ENCODE measurements around the gene ZNF518B. TPM values are rescaled to one million over a fixed set of nuclear protein-coding genes. Genes with fewer than 3 reads are reported as not detected.
"Not testable (repeated sequence)": the region's sequence is repeated elsewhere in the genome, so short reads cannot be mapped to it uniquely, and the experiment has no call there.

The ZNF518B gene
- total RNA-seq, 2 donors from 2014 or later = 14.5 to 14.7 TPM

DNA sequence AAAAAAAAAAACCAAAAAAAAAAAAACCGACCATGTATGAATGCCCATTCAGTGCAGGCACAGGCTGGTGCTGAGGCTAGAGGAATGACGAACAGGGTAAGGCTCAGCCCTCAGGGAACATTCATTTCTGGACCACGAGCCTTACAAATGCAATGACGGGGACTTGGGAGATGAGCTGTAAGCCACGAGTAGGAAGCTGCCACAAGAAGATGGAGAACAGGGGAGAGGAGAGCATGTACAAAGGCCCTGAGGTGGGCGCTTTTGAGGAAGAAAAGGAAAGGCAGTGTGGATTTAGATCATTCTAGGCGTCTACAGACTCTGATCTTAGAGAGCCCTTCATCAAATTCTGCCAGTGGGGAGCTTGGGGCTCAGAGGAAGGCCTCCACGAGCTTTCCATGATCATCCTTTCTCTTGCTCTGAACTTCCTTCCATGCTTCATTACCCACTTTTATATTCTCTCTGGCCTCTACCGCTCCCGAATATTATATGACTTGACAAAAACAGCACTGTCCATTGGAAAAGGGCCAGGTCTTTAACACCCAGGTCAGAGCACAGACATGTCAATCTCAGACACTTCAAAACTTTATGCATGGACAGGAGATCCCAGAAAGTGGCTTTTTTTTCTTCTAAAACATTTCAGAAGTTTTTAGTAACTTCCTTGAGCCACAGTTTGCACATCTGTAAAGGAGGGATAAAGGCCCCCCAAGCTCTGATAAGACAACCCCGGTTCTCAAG, 3.3 kb upstream of the ZNF518B start:
- ATAC-seq (no peak), DNase-seq (no peak)
- intact Hi-C loops (cut with DNase I, micrococcal nuclease) = no loop called here

DNA sequence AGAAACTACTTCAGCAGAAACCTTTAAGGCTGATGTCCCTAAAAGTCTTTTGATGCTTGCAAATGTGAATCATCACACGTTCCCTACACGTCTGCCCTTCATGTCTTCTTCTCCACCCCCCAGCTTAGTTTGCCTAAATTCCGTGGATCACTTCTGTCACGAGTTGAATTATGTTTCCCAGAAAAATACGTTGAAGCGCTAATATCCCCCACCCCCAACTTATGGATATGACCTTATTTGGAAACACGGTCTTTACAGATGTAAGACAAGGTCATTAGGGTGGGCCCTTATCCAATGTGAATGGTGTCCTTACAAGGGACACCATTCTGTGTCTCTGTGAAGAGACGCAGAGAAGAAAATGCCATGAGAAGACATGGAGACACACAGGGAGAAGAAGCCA, 2.1 kb upstream of the ZNF518B start:
- ATAC-seq (no peak), DNase-seq (no peak)
- intact Hi-C loops (cut with DNase I, micrococcal nuclease) = no loop called here

DNA sequence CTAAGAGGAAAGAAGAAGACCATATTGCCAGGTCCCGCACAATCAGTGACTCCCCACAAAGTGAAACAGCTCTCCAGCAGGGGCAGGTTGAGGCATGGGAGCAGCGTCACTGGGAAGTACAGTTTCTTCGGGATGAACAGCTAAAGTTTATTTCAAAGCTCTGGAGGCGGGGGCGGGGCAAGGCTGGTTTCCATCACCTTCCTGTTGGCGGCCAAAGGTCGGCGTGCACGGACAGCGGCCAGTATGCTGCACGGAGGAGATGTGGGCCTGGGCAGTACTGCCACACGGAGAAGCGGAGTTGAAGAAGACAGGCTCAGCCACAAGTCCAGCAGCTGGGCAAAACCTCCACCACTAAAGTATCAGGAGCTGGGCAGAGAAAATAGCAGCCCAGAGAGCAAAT, 951 bp upstream of the ZNF518B start:
- DNase-seq (peak in 1 of 2 donors; percentile 33), ATAC-seq (no peak)
- intact Hi-C loops (cut with DNase I, micrococcal nuclease) = no loop called here

- peak; percentile 63 for ATAC-seq
- peak; percentile 46 to 69 for DNase-seq
- intact Hi-C loops (cut with DNase I, micrococcal nuclease) = no loop called here
Measured at GRCh38 chr4:10456595-10457254, 501 bp downstream of the ZNF518B start.

DNA sequence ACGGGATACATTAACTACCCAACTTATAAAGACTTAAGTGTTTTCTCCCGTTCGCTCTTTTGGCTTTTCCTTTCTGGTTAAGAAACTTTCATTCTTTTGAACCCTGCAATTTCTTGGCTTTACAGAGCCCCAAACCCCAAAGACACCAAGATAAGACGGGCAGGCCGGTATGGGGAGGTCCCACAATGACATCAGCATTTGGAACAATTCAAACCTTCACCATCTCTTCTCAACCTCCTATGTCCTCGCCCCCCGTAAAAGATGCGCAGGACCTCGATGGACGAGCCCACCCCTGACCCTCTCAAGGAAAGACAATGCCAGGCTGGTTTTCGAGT, 999 bp downstream of the ZNF518B start:
- DNase-seq (no peak), ATAC-seq (no peak)
- intact Hi-C loops (cut with DNase I, micrococcal nuclease) = no loop called here

- intact Hi-C loops (cut with DNase I, micrococcal nuclease) = no loop called here
- ATAC-seq = no peak
- no peak for DNase-seq
Measured at GRCh38 chr4:10455133-10455532, 2.1 kb downstream of the ZNF518B start.

DNA sequence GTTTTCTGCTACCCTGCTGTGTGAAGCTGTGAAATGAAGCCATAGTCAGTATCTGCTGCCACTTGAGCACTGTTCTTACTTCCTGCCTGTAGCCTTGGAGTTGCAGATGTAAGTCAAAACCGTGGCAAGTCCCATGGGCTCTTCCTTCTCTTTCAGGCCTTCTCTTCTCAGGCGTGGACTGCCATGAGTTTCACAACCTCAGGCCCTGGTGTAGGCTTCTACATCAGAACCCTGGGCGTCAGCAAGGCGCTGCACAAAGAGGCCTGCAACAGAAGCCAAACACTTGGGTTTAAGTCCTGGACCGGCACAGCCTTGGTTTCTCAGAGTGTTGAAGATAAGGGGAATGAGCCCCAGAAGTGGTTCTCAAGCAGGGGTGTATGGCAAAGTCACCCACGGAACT, 2.5 kb downstream of the ZNF518B start:
- intact Hi-C loops (cut with DNase I, micrococcal nuclease) = no loop called here
- no peak for DNase-seq
- no peak for ATAC-seq

DNA sequence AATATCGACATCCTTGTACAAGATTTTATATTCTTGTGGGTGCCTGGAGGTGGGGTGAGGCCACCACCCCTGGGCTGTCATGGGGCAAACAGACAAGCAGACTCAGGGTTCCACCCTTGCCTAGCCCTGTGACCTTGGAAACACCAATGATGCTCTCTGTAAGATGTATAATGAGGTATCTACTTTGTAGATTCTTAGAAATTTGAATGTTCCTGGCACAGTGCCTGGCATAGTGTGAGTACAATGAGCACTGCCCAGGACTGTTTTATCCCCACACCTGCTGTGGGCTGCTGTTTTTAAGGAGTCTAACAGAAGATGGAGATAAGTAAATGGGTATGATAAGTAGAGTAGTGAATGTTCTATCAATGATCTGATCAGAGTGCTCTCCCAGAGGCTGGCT, 3.1 kb downstream of the ZNF518B start:
- intact Hi-C loops (cut with DNase I, micrococcal nuclease) = no loop called here
- DNase-seq = no peak
- ATAC-seq = no peak

DNA sequence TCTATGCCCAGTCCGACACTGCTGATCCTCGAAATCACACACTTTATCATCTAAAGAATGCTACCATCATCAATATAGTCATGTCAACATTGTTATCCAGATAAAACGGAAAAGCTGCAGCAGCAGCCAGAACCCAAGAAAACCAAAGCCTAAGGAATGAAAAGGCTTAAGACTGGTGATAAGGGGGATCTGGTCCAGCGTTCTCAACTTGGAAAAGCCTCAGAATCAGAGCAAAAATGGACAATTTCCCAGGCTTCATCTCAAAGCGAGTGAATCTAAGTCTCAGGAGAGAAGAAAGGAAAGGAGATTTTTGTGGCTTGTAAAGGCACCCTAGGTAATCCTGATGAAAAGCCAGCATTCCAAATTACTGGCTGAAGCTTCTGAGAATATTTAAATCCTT, 8.2 kb downstream of the ZNF518B start:
- ATAC-seq (no peak), DNase-seq (no peak)

GRCh38 chr4:10442976-10443375, 14.2 kb downstream of the ZNF518B start:
- ATAC-seq (no peak), DNase-seq (no peak)
- intact Hi-C loops (cut with DNase I, micrococcal nuclease) = no loop called here

More for the DNA sequence above, 8.2 kb downstream of the ZNF518B start:
- intact Hi-C loops (cut with DNase I, micrococcal nuclease) = no loop called here

DNA sequence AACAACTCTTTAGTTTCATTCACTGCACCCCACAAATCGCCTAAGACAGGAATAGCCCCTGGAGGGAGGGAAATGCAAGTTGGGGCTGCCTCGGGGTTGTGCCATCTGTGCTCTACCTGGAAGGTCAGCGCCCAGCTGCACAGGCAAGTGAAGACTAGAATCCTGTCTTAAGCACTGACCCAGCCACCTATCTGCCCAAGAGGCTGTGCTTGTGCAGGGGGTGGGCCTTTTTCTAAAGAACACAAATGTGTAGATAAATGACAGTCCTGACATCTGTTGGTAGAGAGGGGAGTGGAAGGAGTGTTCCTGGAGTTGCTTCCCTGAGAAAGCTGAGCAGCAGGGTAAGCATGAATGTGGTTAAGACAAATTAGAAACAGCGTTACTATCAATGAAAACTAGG, 15.7 kb downstream of the ZNF518B start:
- DNase-seq (no peak), ATAC-seq (no peak)
- intact Hi-C loops (cut with DNase I, micrococcal nuclease) = no loop called here

GRCh38 chr4:10438924-10439323, 18.3 kb downstream of the ZNF518B start:
- DNase-seq (no peak), ATAC-seq (no peak)
- intact Hi-C loops (cut with DNase I, micrococcal nuclease) = no loop called here

DNA sequence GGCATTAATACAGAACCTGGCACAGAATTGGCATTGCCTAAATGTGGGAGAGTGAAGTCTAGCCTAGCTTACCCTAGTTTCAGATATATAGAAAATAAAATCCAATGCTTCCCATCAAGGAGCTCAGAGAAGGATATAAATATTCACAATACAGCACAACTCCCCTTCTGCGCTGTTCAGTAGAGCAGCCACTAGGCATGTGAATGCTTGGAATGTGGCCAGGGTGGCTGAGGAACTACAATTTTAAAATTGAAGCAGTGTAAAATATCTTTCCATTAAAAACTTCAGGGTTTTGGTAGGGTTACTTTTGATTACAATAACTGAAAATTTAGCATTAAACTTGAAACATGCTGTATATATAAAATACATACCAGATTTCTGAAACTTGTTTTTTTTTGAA, 19.5 kb downstream of the ZNF518B start:
- intact Hi-C loops (cut with DNase I, micrococcal nuclease) = no loop called here
- no peak for ATAC-seq
- DNase-seq = no peak

DNA sequence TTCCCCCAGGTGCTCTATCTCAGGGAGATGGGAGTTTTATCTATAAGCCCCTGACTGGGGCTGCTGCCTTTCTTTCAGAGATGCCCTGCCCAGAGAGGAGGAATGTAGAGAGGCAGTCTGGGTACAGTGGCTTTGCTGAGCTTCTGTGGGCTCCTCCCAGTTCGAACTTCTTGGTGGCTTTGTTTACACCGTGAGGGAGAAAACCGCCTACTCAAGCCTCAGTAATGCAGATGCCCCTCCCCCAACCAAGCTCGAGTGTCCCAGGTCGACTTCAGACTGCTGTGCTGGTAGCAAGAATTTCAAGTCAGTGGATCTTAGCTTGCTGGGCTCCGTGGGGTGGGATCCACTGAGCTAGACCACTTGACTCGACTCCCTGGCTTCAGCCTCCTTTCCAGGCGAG, 29.5 kb downstream of the ZNF518B start:
- ATAC-seq; DNase-seq; intact Hi-C loops (cut with DNase I, micrococcal nuclease): not testable (repeated sequence)

- intact Hi-C loops (cut with DNase I, micrococcal nuclease) = no loop called here
- no peak for DNase-seq
- ATAC-seq = no peak
Measured at GRCh38 chr4:10421344-10422055, 35.7 kb downstream of the ZNF518B start.

- no peak for DNase-seq
- intact Hi-C loops (cut with DNase I, micrococcal nuclease) = no loop called here
Measured at GRCh38 chr4:10417740-10418139, 39.5 kb downstream of the ZNF518B start.

DNA sequence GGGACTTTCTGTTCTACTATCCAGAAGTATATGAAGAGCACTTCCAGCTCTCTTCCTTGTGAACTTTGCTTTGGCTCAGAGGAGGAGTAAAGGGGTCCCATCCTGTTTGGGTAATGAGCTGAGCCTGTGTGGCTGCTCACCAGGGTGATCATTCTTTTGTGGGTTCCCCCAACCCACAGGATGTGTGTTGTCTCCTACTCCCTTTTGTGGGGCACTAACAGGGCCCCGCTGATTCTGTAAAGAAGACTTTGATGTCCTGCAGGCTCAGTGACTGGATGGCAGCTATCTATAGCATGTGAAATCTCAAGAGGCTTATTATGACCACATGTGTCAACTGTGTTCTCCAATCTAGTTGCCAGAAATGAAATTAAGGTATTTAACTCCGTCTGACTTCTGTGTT, 40.8 kb downstream of the ZNF518B start:
- ATAC-seq = no peak
- DNase-seq = no peak
- intact Hi-C loops (cut with DNase I, micrococcal nuclease) = no loop called here

More at GRCh38 chr4:10417740-10418139, 39.5 kb downstream of the ZNF518B start:
- ATAC-seq = no peak

DNA sequence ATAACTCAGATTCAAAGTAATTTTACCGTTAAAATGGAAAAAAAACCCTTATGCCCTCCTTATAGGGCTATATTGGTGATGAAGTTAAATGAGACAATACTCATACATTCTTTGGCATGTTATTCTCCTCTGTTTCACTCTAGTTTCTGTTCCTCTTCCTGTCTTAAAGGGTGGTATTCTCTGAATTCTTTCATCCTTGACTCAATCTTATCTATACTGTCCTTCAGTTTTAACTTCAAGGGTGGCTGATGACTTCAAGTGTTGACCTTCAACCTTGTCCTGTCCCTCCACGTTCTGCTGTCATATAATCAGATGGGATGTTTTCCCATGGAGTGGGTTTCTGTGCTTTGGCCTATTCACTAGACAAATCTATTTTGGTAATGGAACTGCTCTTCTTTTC, 44.0 kb downstream of the ZNF518B start:
- ATAC-seq = no peak
- intact Hi-C loops (cut with DNase I, micrococcal nuclease) = no loop called here
- no peak for DNase-seq

DNA sequence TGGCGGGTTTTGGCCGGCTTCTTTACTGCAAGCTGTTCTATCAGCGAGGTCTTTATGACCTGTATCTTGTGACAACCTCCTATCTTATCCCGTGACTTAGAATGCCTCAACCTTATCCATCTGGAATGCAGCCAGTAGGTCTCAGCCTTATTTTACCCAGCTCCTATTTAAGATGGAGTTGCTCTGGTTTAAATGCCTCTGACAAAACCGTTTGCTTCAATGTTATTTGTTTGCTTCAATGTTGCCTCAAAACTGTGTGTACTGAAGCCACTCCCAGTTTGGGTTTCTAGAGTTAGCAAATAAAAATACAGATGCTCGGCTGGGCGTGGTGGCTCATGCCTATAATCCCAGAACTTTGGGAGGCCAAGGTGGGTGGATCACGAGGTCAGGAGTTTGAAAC, 51.6 kb downstream of the ZNF518B start:
- ATAC-seq (no peak), DNase-seq (no peak)
- intact Hi-C loops (cut with DNase I, micrococcal nuclease) = loop anchor here in 1 of 2 donors (10.0 kb wide), 2 partner anchors 251 to 641 kb away; no protein-coding TSS in a partner anchor

Data from left colon (tissue), 2 donors.